NCI-H748 (cell line): ENCODE results near the gene ZDHHC3.

Experiments used
- DNase-seq: peaks from one replicate; lab custom pipeline; 2025; ENCODE audit not compliant: unreplicated experiment; lab: John Stamatoyannopoulos, UW

The ZDHHC3 gene, protein sequence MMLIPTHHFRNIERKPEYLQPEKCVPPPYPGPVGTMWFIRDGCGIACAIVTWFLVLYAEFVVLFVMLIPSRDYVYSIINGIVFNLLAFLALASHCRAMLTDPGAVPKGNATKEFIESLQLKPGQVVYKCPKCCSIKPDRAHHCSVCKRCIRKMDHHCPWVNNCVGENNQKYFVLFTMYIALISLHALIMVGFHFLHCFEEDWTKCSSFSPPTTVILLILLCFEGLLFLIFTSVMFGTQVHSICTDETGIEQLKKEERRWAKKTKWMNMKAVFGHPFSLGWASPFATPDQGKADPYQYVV

DNA sequence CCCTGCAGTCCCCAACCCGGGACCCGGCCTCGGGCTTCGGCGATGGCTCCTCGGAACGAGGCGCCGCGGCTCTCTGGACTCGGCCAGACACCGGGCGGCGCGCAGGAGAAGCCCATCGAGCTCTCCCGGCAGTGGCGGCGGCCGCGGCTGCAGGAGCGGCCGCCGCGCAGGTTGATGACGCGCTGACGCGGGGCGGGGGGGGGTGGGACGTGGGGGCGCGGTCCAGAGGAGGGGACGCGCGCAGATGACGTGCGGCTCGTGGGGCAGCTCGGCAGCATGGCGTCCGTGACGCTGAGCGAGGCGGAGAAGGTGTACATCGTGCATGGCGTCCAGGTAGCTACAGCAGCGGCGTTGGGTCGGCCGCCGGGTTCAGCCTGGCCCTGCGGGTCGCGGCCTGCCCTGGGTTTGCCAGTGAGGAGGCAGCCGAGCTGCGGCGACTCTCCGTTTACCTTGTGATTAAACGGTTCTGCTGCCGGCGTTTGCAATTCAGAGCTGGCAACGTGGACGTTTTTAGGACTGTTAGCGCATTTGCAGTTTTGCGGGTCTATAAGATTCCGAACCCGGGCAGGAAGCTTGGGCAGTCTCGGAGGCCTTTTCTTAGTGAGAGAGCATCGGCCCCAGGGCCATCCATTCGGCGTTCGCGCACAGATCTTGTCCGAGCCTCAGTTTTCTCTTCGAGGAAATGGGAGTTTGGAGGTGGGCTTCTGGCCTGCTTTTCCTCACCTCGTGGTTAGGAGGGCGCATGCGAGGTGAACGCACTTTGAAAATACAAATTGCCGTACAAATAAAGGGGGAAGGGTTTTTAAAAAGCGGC is at the start of gene ZDHHC3, which contains the start of gene EXOSC7:
ZDHHC3 (minus strand) TSS at position 173 of the 814 bp plus-strand sequence. CDS start 16,738 bp downstream, outside the sequence.
EXOSC7 (plus strand) TSS at position 243 of the 814 bp plus-strand sequence; CDS start at position 277, 34 bp downstream.
- DNase-seq, result peak; percentile 83

DNA sequence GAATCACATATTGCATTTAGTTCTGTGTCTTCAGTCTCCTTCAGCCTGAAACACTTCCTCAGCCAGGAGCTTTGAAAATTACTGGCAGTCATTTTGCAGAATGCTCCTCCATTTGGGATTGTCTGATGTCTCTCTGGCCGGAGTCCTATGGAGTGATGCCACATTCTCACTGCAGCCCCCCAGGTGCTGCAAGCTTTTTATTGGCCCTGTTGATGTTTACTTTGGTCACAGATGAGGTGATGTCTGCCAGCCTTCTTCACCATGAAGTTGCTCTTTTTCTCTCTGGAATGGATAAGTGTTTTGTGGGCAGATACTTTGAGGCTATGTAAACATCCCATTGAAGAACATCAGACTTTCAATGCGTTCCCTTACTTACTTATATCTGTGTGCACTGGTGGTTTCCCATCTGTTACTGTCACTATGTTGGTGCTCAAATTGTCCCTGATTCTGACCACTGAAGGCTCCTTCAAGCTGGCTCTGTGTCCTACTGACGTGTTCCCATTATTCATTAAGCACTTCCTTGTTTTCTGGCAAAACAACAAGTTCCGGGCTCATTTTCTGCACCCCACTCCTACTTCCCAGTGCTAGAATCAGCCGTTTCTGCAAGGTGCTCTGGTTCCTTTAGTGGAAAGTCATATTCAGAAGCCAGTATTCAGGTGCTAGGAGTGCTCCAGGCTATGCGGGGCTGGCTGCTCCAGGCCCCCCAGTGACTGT is 48.7 kb upstream of the ZDHHC3 start:
- DNase-seq, result no peak

DNA sequence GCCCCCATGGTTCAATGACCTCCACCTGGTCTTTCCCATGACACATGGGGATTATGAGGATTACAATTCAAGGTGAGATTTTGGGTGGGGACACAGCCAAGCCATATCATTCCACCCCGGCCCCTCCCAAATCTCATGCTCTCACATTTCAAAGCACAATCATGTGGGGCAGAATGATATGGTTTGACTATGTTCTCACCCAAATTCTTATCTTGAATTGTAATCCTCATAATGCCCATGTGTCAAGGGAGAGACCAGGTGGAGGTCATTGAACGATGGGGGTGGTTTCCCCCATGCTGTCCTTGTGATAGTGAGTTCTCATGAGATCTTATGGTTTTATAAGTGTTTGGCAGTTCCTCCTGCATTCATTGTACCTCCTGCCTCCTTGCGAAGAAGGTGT is 47.7 kb upstream of the ZDHHC3 start:
- no peak for DNase-seq

DNA sequence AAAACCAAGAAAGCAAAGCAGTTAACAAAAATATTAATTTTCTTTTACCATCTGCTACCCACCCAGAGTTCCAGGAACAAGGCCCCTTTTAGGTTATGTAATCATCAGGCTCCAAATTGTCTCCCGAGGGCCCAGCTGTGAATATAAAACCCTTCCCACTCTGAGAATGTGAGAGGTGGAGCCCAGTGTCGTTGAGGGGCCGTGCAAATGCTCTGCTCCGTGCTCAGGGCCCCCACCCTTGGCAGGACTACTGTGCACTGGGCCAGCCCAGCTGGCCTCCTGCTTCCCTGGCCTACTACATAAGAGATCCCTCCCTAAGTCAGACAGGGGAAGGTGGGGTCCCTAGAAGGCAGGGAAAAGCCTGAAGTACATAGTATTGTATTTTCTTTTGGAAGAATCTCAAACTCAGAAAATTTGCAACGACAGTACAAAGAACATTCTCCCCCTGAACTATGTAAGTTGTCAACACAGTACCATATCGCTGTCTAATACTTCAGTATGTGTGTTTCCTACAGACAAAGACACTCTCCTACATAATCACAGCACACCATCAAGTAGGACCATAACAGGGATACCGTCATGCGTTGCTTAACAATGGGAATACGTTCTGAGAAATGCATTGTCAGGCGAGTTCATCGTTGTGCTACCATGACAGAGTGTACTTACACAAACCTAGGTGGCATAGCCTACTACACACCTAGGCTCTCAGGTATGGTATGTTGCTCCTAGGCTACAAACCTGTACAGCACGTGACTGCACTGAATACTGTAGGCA is 45.7 kb upstream of the ZDHHC3 start:
- no peak for DNase-seq

DNA sequence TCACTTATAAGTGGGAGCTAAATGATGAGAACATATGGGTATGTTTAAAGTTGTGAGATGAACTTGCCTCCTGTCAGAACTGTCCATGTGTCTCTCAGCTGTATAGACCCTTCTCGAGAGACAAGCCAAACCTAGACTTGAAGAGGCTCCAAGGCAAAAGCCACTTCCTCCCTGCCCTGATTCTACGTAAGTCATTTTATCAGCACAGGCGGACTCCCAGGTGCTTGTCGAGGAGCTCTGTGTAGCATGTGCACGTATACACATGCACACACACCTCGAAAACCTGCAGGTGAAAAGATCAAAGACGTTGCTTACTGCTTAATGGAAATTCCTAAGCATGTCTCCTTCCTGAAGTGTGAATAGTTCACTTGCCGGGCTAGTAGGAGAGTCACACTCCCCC is 44.6 kb upstream of the ZDHHC3 start:
- DNase-seq, result no peak

DNA sequence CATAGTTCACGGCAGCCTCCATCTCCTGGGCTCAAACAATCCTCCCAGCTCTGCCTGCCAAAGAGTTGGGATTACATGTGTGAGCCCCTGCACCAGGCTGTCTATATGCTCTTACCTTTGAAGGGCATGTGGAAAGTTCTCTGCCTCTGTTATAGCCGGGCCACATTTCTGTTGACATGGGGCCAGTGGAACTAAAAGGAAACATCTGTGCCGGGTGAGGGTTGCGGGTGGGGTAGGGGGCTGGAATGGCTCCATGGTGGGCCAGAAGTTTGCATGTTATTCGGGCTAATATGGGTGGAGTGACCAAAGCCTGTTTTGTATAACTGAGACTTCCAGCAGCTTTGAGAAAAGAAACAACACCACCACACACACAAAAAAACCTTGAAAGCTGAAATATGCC is 41.8 kb upstream of the ZDHHC3 start:
- DNase-seq, result no peak

DNA sequence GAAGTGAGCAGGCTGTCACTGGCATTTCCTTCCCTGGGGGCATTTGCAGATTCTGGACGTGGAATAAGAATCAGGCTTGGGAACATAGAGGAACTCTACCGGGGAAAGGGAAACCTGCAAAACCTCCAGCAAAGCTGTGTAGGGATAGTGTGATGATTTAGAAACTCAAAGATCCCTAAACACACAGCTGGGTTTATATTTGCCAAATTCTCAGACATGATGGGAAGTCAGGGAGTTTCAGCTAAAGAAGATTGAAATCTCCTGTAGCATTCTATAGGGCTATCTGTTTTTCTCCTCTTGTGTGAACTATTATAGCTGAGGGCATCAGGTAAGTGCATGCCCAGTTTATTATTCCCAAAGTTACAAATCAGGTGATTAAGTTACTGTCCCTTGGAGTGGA is 40.9 kb upstream of the ZDHHC3 start:
- no peak for DNase-seq

DNA sequence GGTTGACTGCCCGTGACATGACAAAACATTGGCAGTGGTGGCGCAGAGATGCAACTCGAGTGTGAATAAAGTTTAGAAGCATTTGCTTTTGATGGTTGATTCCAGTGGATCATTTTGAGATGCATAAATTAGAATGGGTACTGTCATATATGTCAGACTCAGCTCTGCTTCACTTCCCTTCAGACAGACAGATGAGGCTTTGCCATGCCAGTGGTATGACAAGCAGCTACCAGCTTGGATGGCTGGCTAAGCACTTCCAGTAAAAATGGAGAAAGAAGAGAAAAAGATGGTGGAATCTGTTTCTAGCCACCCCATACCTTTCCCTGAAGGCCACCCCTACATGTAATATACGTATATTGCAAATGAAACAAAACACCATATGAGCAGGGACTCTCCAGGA is 36.6 kb upstream of the ZDHHC3 start:
- DNase-seq, result no peak

DNA sequence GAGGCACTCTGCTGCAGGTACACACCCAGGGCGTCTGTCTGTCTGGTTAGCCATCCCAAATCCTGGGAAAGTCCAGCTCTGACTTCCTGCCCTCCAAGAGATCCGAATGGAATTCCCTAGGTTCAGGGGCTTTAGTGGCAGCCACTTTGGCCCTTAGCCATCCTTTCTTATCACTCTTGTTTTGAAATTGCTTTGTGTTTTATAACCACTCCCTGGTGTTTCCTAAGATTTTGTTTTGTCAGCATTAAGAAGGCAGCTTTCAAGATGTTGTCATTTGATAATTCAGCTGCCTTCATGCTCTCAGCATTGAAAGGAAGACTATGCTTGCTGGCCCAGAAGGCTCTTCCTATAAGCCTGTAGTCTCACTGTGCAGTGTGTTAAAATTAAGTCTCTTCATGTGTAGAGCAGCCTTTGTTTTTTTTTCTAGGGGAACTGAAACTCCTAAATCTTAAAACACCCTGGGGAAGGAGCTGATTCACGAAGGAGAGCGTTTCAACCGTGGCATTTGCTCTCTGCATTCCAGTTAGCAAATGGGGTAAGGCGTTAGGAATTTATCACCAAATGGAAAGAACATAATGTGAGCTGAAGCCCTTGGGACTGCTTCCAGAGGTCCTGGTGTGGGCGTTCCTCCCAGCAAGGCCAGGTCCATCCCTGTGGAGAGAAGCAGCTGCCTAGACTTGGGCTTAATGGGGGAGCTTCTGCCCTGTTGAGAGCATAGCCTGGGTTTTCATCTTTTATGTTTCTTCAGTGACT is 36.0 kb upstream of the ZDHHC3 start:
- no peak for DNase-seq

DNA sequence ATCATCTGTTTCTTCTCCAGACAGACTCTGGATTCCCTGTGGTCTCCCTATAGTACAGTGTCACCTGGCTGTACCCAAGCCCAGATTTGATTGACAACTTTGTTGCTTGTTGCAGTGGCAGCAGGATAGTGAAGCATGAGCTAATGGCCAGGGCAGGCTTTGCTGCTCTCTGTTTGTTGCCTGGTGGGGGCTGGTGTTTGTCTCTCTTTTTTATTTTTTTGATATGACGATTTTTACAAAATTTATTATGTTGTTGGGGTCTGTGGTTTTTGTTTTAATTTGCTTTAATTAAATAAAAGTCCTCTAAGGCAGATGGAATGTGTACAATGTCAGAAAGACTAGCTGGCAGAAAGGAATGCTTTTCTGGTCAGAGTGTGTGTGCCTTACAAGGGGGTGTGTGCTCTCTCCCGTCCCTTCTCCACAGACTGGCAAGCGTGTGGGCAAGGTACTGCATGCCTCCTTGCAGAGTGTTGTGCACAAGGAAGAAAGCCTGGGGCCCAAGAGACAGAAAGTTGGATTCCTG is 34.9 kb upstream of the ZDHHC3 start:
- no peak for DNase-seq

DNA sequence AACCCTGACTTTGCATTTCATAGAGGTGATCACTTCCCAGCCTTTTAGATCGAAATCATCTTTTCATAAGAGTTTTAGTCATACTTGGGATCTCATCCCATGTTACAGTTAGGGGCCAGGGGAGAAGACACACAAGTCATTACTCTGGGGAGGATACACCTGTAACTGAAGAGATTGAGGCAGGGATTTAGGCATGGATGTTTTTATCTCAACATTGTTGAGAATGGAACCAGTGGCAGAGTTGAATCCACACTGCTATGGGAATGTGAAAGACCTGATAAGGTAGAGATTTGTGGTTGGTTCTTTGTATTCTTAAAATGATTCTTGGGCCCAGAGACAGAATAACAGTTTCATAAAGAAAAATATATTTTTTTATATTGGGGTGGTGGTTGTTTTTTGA is 33.9 kb upstream of the ZDHHC3 start:
- DNase-seq, result no peak

DNA sequence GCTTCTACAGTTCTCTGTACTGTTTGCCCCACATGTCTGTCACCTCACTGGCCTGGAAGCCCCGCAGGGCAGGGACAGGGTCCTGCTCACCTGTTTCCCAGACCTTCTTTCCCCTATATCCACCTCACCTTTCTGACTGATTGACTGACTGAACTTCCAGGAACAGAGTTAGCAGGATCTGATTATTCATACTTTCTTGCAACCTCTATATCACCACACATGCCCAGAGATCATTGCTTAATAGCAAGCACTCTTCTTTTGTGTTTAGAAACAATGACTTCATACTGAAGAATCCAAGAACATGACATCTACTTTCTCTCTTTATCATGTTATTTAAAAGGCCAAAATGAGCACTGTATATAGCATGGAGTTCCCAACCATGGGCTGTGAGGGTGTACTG is 32.1 kb upstream of the ZDHHC3 start:
- no peak for DNase-seq

DNA sequence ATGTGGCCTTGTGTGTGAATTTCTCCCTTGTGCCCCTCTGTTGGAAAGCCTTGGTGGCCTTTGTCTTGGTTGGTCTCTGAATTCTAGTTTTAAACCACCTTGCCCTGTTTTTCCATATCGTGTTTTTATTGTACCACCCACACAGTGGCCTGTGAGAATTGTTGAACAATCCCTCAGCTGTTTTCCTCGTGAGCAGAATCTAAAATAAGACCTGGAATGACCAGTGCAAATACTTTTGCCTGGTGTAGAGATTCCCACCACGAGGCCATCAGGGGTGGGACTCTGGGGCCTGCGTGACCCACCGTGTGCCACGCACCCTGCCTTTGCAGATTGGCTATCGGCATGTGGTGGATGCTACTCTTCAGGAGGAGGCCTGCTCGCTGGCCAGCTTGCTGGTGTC is 31.1 kb upstream of the ZDHHC3 start:
- no peak for DNase-seq

DNA sequence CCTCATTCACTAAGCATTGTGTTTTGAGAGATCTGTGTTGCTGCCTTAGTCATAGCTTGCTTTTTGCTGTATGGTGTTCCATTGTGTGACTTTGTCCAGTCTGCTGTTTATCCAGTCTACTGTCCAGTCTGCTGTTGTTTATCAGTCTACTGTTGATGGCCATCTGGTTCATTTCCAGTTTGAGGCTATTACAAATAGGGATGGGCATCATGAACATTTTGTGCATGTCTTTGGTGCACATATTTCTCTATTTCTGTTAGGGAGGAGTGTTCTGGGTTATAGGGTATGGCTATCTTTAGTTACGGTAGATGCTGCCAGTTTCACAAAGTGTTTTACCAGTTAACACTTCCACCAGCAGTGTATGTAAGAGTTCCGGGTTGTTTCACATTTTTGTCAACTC is 27.9 kb upstream of the ZDHHC3 start:
- no peak for DNase-seq

DNA sequence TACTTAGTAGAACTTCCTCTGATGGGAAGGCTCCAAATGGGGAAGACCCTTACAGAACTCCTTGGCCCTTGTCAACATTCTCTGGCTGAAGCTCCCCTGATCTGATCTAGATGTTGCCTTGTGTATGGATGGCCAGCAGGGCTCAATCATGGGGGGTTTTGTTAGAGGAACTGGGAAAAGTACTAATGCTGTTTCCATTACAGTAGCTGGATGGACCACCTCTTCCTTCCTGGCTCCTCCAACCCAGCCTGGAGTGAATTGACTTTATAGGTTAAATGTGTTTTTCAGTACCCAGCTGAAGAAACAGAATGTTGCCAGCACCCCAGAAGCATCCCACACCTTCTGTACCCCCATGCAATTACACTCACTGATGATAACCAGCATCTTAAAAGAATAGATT is 27.4 kb upstream of the ZDHHC3 start:
- no peak for DNase-seq

DNA sequence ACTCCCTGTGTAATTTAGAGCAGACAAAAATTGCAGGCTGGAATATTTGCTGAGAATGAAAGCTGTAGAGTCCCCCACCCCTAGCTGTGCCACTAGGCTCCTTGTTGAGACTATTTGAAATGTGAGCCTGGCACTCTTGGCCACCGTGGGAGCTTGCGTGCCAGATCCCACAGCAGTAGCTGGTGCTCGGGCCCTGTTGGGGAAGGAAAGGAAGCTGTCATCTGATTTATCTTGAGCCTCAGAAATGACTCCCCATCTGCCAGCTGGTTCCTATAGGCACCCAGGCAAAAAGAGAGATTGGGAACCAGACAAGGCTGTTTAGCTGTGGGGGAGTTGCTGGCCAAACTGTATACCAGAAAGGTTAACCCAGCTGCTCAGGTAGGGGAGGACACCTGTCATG is 26.7 kb upstream of the ZDHHC3 start:
- no peak for DNase-seq

DNA sequence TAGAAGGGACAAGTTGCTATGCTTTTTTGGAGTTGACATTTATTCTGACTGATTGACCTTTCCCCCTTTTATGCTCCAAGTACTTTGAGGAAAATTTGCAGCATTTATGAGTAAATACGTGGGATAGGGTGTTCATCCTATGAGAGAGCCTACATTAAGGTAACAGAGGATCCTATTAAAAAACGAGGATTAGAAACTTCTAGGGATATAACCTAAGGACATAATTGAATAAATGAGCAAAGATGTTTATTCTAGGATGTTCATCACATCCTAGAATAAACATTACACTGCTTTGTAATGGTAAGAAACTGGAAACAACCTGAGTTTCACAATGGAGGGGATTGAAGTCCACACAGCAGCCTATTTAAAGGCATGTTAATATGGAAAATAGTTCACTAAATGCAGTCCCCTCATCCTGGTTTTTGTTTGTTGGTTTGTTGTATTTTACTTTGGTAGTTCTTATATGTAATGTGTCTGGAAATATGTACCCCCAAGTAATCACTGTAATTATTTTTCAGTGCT is 26.2 kb upstream of the ZDHHC3 start:
- no peak for DNase-seq

DNA sequence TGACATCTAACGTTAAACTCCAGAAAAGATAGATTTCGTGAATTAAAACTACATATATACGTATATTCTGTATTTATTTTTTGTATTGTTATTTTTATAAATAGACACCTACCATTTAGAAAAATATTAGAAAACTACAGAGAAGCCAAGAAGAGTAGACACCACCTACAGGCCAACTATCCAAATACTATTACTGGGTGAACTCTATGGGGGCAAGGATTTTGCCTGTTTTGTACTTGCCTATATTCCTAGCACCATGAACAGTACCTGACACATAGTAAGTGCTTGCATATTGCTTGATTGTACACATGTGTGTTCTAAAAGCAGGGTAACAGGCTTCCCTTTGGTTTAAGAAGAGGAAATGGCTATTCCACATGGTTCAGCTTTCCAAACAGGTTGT is 25.8 kb upstream of the ZDHHC3 start:
- no peak for DNase-seq

DNA sequence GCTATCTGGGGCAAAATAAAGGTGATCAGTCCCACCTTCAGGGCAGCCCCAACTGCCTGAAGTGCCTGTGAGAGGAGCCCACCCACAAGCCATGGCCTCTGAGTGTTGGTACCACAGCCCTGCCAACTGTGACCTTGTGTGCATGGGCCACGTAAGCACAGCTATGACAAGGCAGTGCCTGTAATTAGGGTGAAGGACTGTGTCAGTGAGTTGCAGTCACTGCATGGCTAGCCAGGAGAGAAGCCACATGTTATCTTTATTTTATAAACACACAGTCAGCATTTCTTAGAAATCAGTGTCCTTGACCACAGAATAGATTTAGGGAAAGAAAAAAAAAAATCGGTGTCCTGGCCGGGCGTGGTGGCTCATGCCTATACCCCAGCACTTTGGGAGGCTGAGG is 24.8 kb upstream of the ZDHHC3 start:
- no peak for DNase-seq

DNA sequence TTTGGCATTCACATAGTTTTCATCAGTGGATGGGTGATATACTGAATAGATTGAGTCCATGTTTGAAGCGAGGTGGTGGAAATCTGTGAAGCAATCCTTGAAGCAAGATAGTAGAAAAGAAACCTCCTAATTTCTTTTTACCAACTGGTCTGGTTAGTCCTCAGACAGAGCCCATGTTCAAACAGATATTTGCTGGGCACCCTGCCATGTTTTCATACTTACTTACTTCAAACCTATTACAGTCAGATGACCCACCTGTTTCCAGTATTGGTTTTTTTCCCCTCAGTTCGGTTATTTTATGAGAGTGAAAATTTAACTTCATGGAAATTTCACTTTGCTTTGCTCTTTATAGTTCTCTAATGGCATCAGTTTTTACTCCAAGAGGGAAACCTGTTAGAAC is 23.8 kb upstream of the ZDHHC3 start:
- no peak for DNase-seq
